HK-2 (cell line): Measurements from ENCODE around the gene NNAT.

Experiments
- DNase-seq: peaks from one replicate; pipeline ENCODE4 v3.0.0-alpha.2; 2018; ENCODE audit not compliant: unreplicated experiment

The NNAT gene

GRCh38 chr20:37523911-37524700 lies 3.1 kb downstream of the NNAT start:
- no peak for DNase-seq

GRCh38 chr20:37524859-37525708 lies 4.0 kb downstream of the NNAT start:
- DNase-seq: no peak

GRCh38 chr20:37525810-37526209 lies 4.8 kb downstream of the NNAT start:
- no peak for DNase-seq

- peak; percentile 48 for DNase-seq
Measured at GRCh38 chr20:37526238-37526838, 5.3 kb downstream of the NNAT start.

GRCh38 chr20:37526839-37527637 lies 6.0 kb downstream of the NNAT start:
- DNase-seq: peak; percentile 38

- peak; percentile 92 for DNase-seq
Measured at GRCh38 chr20:37527638-37528445, 6.8 kb downstream of the NNAT start, which contains the start of gene BLCAP. BLCAP (minus strand) TSS chr20:37527876; CDS start chr20:37519174, 8,702 bp downstream.

GRCh38 chr20:37528446-37529213 lies 7.6 kb downstream of the NNAT start:
- no peak for DNase-seq

GRCh38 chr20:37529214-37529967 lies 8.3 kb downstream of the NNAT start:
- no peak for DNase-seq

GRCh38 chr20:37529968-37530600 lies 9.0 kb downstream of the NNAT start:
- no peak for DNase-seq

- DNase-seq: no peak
Measured at GRCh38 chr20:37530696-37531095, 9.6 kb downstream of the NNAT start.

GRCh38 chr20:37531856-37532255 lies 10.8 kb downstream of the NNAT start:
- no peak for DNase-seq

- no peak for DNase-seq
Measured at GRCh38 chr20:37533154-37533715, 12.2 kb downstream of the NNAT start.

GRCh38 chr20:37534401-37535157 lies 13.5 kb downstream of the NNAT start:
- peak; percentile 54 for DNase-seq

- no peak for DNase-seq
Measured at GRCh38 chr20:37535443-37536132, 14.5 kb downstream of the NNAT start.

GRCh38 chr20:37537505-37537904 lies 16.5 kb downstream of the NNAT start:
- no peak for DNase-seq

- no peak for DNase-seq
Measured at GRCh38 chr20:37538003-37538402, 17.0 kb downstream of the NNAT start.

- DNase-seq: no peak
Measured at GRCh38 chr20:37539424-37539823, 18.4 kb downstream of the NNAT start.
